ENCODE results near the gene PON3.

GRCh38 chr7:95317966-95318365 is 78.2 kb downstream of the PON3 start:
- TF ChIP-seq, protein P1, sequence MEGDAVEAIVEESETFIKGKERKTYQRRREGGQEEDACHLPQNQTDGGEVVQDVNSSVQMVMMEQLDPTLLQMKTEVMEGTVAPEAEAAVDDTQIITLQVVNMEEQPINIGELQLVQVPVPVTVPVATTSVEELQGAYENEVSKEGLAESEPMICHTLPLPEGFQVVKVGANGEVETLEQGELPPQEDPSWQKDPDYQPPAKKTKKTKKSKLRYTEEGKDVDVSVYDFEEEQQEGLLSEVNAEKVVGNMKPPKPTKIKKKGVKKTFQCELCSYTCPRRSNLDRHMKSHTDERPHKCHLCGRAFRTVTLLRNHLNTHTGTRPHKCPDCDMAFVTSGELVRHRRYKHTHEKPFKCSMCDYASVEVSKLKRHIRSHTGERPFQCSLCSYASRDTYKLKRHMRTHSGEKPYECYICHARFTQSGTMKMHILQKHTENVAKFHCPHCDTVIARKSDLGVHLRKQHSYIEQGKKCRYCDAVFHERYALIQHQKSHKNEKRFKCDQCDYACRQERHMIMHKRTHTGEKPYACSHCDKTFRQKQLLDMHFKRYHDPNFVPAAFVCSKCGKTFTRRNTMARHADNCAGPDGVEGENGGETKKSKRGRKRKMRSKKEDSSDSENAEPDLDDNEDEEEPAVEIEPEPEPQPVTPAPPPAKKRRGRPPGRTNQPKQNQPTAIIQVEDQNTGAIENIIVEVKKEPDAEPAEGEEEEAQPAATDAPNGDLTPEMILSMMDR (IDR thresholded peaks at IDR 0.05): no peak
- TF ChIP-seq TCF7L2 (IDR thresholded peaks at IDR 0.05; ENCODE audit: low read depth, low read length) (no peak), SIN3A (IDR thresholded peaks at IDR 0.05; ENCODE audit: borderline replicate concordance, insufficient read depth, low read depth, low read length) (no peak)

All from Panc1 (cell line).